ENCODE results near the gene RND2.

- TF ChIP-seq, protein P1, sequence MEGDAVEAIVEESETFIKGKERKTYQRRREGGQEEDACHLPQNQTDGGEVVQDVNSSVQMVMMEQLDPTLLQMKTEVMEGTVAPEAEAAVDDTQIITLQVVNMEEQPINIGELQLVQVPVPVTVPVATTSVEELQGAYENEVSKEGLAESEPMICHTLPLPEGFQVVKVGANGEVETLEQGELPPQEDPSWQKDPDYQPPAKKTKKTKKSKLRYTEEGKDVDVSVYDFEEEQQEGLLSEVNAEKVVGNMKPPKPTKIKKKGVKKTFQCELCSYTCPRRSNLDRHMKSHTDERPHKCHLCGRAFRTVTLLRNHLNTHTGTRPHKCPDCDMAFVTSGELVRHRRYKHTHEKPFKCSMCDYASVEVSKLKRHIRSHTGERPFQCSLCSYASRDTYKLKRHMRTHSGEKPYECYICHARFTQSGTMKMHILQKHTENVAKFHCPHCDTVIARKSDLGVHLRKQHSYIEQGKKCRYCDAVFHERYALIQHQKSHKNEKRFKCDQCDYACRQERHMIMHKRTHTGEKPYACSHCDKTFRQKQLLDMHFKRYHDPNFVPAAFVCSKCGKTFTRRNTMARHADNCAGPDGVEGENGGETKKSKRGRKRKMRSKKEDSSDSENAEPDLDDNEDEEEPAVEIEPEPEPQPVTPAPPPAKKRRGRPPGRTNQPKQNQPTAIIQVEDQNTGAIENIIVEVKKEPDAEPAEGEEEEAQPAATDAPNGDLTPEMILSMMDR (conservative IDR thresholded peaks at IDR 0.05), result no peak
- TF ChIP-seq ZFX (IDR thresholded peaks at IDR 0.05), result no peak
These were observed 10.9 kb upstream of the RND2 start for GRCh38 chr17:43014020-43014648.
